A549 (cell line): ENCODE data around the gene GNAL. TPM values are rescaled to one million over a fixed set of nuclear protein-coding genes. Genes with fewer than 3 reads are reported as not detected.

Experiments used
- ATAC-seq, 2 experiments: fragments of 200-7000 bp in 1 of 2; fragments of >200 bp in 1 of 2; cut with Nextera tagmentation in 1 of 2; cut with Tn5 transposase in 1 of 2; 3 replicates each; pipeline versions ENCODE4 v1.8.0 to v1.9.1; 2018 to 2020; ENCODE audit warnings: mild to moderate bottlenecking in 1 of 2, moderate library complexity in 1 of 2
- CTCF ChIA-PET: fragments of 300-600 bp; sonication (Branson Sonifier 250); formaldehyde crosslinking; extraction: SDS; loops from one replicate; lab custom pipeline; 2021; ENCODE audit warnings: antibody characterized with exemption, inconsistent platforms; lab: Yijun Ruan, JAX
- POLR2A ChIA-PET: fragments of 350-600 bp; formaldehyde crosslinking; extraction: SDS; loops from one replicate; lab custom pipeline; 2021; ENCODE audit warnings: antibody characterized with exemption, inconsistent platforms; lab: Yijun Ruan, JAX
- DNase-seq, 2 experiments: peaks; one replicate each; pipeline versions ENCODE4 v3.0.0 to v3.0.0-alpha.2; 2011 to 2016; ENCODE audit warnings: low read depth in 1 of 2, low spot score in 1 of 2
- FAIRE-seq: peaks from 2 replicates; lab custom pipeline; 2011; peaks lifted over from hg19 to GRCh38; lab: Jason Lieb, UNC
- H3K27ac ChIP-seq, 2 experiments: fragments of >200 bp; sonication (Bioruptor Twin); formaldehyde crosslinking; 3 replicates each; pipeline ENCODE4 v1.5.1; 2016 to 2017
- H3K4me1 ChIP-seq: fragments of >200 bp; sonication (Bioruptor Twin); formaldehyde crosslinking; 3 replicates; pipeline ENCODE4 v1.6.1; 2016
- H3K4me2 ChIP-seq: fragments of >200 bp; sonication (Bioruptor Twin); formaldehyde crosslinking; 3 replicates; pipeline ENCODE4 v1.6.1; 2016
- H3K4me3 ChIP-seq: fragments of >200 bp; sonication (Bioruptor Twin); formaldehyde crosslinking; 3 replicates; pipeline ENCODE4 v1.5.1; 2016
- H3K9me3 ChIP-seq: fragments of >200 bp; sonication (Bioruptor Twin); formaldehyde crosslinking; 3 replicates; pipeline ENCODE4 v1.6.1; 2016
- BCL3 ChIP-seq: fragments of >200 bp; sonication (Bioruptor Twin); formaldehyde crosslinking; IDR thresholded peaks from 3 replicates; pipeline ENCODE4 v1.6.1; 2016
- CBX8 ChIP-seq: fragments of 200-600 bp; sonication (generic); IDR thresholded peaks from 2 replicates; pipeline ENCODE4 v1.6.1; 2016
- CHD4 ChIP-seq: fragments of 200-600 bp; sonication (generic); IDR thresholded peaks from 2 replicates; pipeline ENCODE4 v1.6.1; 2016; ENCODE audit warnings: antibody characterized with exemption, mild to moderate bottlenecking, borderline replicate concordance
- EHMT2 ChIP-seq: fragments of 200-600 bp; sonication (generic); IDR thresholded peaks from 2 replicates; pipeline ENCODE4 v1.6.1; 2016; ENCODE audit warnings: antibody characterized with exemption, low read depth, mild to moderate bottlenecking, moderate library complexity
- GATA3 ChIP-seq: IDR thresholded peaks from 2 replicates; pipeline ENCODE4 v1.6.1; 2012; ENCODE audit warnings: borderline replicate concordance
- HOXB13 ChIP-seq: fragments of 250-450 bp; sonication (Bioruptor Pico); IDR thresholded peaks from 2 replicates; pipeline ENCODE4 v1.5.0; 2020; ENCODE audit warnings: low read depth, mild to moderate bottlenecking, moderate library complexity
- JUNB ChIP-seq: fragments of >200 bp; sonication (Bioruptor Twin); formaldehyde crosslinking; IDR thresholded peaks from 2 replicates; pipeline ENCODE4 v1.6.1; 2016
- MAFK ChIP-seq: fragments of 450-650 bp; IDR thresholded peaks from 2 replicates; pipeline ENCODE4 v1.6.1; 2014; ENCODE audit not compliant: partially characterized antibody
- PHF8 ChIP-seq: fragments of 200-600 bp; sonication (generic); IDR thresholded peaks from 2 replicates; pipeline ENCODE4 v1.6.1; 2016; ENCODE audit warnings: low read depth, mild to moderate bottlenecking, antibody characterized with exemption, moderate library complexity, borderline replicate concordance
- SREBF2 ChIP-seq: fragments of 450-650 bp; IDR thresholded peaks from 2 replicates; pipeline ENCODE4 v1.6.1; 2014; ENCODE audit warnings: mild to moderate bottlenecking, moderate library complexity
- TP53 ChIP-seq: fragments of 250-450 bp; sonication (Bioruptor Pico); IDR thresholded peaks from 2 replicates; pipeline ENCODE4 v1.5.0; 2021; ENCODE audit warnings: mild to moderate bottlenecking, moderate library complexity
- ZC3H11A ChIP-seq: fragments of 450-650 bp; IDR thresholded peaks from 2 replicates; pipeline ENCODE4 v1.6.1; 2014; ENCODE audit warnings: antibody characterized with exemption, mild to moderate bottlenecking
- ZNF302 ChIP-seq: fragments of 250-450 bp; sonication (Bioruptor Pico); IDR thresholded peaks from 2 replicates; pipeline ENCODE4 v1.9.0; 2021; ENCODE audit warnings: inconsistent platforms, mild to moderate bottlenecking, moderate library complexity
- ZSCAN20 ChIP-seq: fragments of 250-450 bp; sonication (Bioruptor Pico); IDR thresholded peaks from 2 replicates; pipeline ENCODE4 v1.8.0; 2022; ENCODE audit warnings: mild to moderate bottlenecking, moderate library complexity
- WGBS: methylation state at CpG from one replicate; pipeline ENCODE4 v1.1.6; 2017; ENCODE audit errors: missing lambda C conversion rate; 5-methylcytosine and 5-hydroxymethylcytosine counted together
- polyA plus RNA-seq, 4 experiments: library from polyadenylated mRNA; depleted of rRNA in 3 of 4; stranded (reverse); fragments of >200 nt; fragmentation: RNase III in 1 of 4; extraction: RNeasy Plus Mini Kit Qiagen cat#74134 plus additional on column Dnase treatment in 1 of 4; gene quantifications; 2 replicates in 3 of 4; 3 replicates in 1 of 4; pipeline ENCODE4 v1.2.3, GENCODE V29; 2011 to 2017

GNAL gene
- polyA plus RNA-seq, 2 of the 4 experiments (the other 2 are of a cell fraction): 5.1 to 12.9 TPM

DNA sequence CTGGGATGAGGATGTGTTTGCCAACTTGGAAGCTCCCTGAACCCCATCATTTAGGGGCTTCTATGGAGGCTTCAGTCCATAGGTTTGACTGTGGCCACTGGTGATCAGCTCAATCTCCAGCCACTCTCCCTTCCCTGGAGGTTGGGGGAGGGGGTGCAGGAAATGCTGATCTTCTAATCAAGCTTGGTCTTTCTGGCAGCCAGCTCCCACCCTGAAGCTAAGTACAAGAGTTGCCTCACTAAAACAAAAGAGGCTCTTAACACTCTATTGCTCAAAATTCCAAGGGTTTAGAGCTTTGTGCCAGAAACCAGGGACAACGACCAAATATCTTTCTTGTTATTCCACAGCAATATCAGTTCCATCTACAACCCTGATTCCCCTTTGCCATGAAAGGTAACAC lies 238.4 kb downstream of the GNAL start (continued):
- no peak for TF ChIP-seq HOXB13 (CRISPR knock-in tag)
- TF ChIP-seq, all 56 proteins: peak for 0

DNA sequence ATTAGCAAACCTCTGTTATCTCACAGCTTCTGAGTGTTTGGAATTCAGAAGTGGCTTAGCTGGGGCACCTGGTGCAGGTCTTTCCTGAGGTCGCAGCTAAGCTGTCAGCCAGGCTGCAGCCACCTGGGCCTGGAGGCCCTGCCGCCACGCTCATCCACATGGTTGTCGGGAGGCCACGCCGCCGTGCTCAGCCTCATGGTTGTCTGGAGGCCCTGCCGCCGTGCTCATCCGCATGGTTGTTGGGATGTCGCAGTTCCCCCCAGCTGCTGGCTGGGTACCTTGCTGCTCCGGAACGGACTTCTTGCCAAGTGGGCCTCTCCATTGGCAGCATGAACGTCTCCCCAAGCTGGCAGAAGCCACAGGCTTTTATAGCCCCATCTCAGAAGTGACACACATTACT lies 243.3 kb downstream of the GNAL start:
- no peaks in the 10 kb centered on the region for H3K4me1 ChIP-seq
- DNase-seq (no peak), FAIRE-seq (no peak), ATAC-seq (no peak)
- H3K4me3 ChIP-seq: no peak overlapping the region
- H3K4me2 ChIP-seq: no peak overlapping the region
- WGBS: 88% methylated on average over 6 of the region's 14 CpGs
- TF ChIP-seq EHMT2: no peak
- TF ChIP-seq ZC3H11A: no peak
- no peak for TF ChIP-seq SREBF2
- no peak for TF ChIP-seq PHF8
- TF ChIP-seq GATA3: no peak
- TF ChIP-seq ZNF302 (CRISPR knock-in tag): no peak
- no peak for TF ChIP-seq ZSCAN20 (CRISPR knock-in tag)
- TF ChIP-seq MAFK: no peak
- no peak for TF ChIP-seq BCL3
- no peak for TF ChIP-seq JUNB
- no peak for TF ChIP-seq CBX8
- TF ChIP-seq TP53: no peak
- no peak for TF ChIP-seq HOXB13 (CRISPR knock-in tag)
- TF ChIP-seq CHD4: no peak
- TF ChIP-seq, all 56 proteins: peak for 0
- POLR2A ChIA-PET: interaction anchor here (1.1 kb wide), 1 partner anchor 9 kb away, joined by 3 read pairs; no protein-coding TSS in a partner anchor
- Histone ChIP-seq H3K9me3 (no peaks in the 10 kb centered on the region), H3K27ac (no peak overlapping the region)
- CTCF ChIA-PET: interaction anchor here (0.9 to 21.3 kb wide), 4 partner anchors 15 to 106 kb away, joined by 3 to 435 read pairs (median 10); no protein-coding TSS in a partner anchor

Other genes with a start within 250 kb of the GNAL start
- not detected in 2 replicates for gene SLC35G4, start 79.7 kb upstream of the GNAL start, polyA plus RNA-seq (2011; rRNA removed)
- gene SLC35G4, start 79.7 kb upstream of the GNAL start, polyA plus RNA-seq (2017; fragmentation: RNase III; extraction: RNeasy Plus Mini Kit Qiagen cat#74134 plus additional on column Dnase treatment): not detected in 3 replicates
- gene CHMP1B, start 162.1 kb downstream of the GNAL start, polyA plus RNA-seq (2011; rRNA removed): 53.0 and 60.8 TPM in 2 replicates
- gene CHMP1B, start 162.1 kb downstream of the GNAL start, polyA plus RNA-seq (2017; fragmentation: RNase III; extraction: RNeasy Plus Mini Kit Qiagen cat#74134 plus additional on column Dnase treatment): 34.4 to 44.9 TPM (median 39.3 TPM) in 3 replicates
- 23.2 and 26.4 TPM in 2 replicates for gene MPPE1, start 219.1 kb downstream of the GNAL start, polyA plus RNA-seq (2011; rRNA removed)
- gene MPPE1, start 219.1 kb downstream of the GNAL start, polyA plus RNA-seq (2017; fragmentation: RNase III; extraction: RNeasy Plus Mini Kit Qiagen cat#74134 plus additional on column Dnase treatment): 18.5 to 20.4 TPM (median 19.5 TPM) in 3 replicates